GM21723 (cell line): ENCODE measurements around the gene UNC13D.

Source experiments
- ATAC-seq: cut with Tn5 transposase; IDR thresholded peaks from one replicate; pipeline ENCODE4 v1.9.1; 2021; ENCODE audit warnings: mild to moderate bottlenecking, moderate library complexity; ENCODE audit not compliant: unreplicated experiment

UNC13D gene

GRCh38 chr17:75835654-75835987 is 8.6 kb downstream of the UNC13D start:
- ATAC-seq, result no peak

- ATAC-seq, result no peak
These were observed 9.1 kb downstream of the UNC13D start for GRCh38 chr17:75834928-75835653.

- ATAC-seq, result no peak
These were observed 9.8 kb downstream of the UNC13D start for GRCh38 chr17:75834279-75834920.

- no peak for ATAC-seq
These were observed 11.4 kb downstream of the UNC13D start for GRCh38 chr17:75832652-75833400.

GRCh38 chr17:75832164-75832651 is 12.0 kb downstream of the UNC13D start:
- no peak for ATAC-seq

- ATAC-seq, result no peak
These were observed 13.1 kb downstream of the UNC13D start for GRCh38 chr17:75831032-75831571.

GRCh38 chr17:75830164-75831031 is 13.8 kb downstream of the UNC13D start:
- ATAC-seq, result no peak

- no peak for ATAC-seq
These were observed 14.5 kb downstream of the UNC13D start for GRCh38 chr17:75829747-75830146.

GRCh38 chr17:75828741-75829140 is 15.5 kb downstream of the UNC13D start:
- ATAC-seq, result no peak

- peak; percentile 8 for ATAC-seq
These were observed 16.2 kb downstream of the UNC13D start for GRCh38 chr17:75828076-75828400.

GRCh38 chr17:75827308-75828075 is 16.7 kb downstream of the UNC13D start:
- peak; percentile 62 for ATAC-seq

GRCh38 chr17:75826561-75827307 is 17.5 kb downstream of the UNC13D start:
- no peak for ATAC-seq

- ATAC-seq, result no peak
These were observed 18.3 kb downstream of the UNC13D start for GRCh38 chr17:75825748-75826370.

GRCh38 chr17:75825149-75825552 is 19.1 kb downstream of the UNC13D start:
- no peak for ATAC-seq

- ATAC-seq, result no peak
These were observed 19.5 kb downstream of the UNC13D start for GRCh38 chr17:75824666-75825065.

GRCh38 chr17:75824050-75824552 is 20.1 kb downstream of the UNC13D start:
- ATAC-seq, result no peak

GRCh38 chr17:75823257-75824041 is 20.8 kb downstream of the UNC13D start:
- ATAC-seq, result no peak

GRCh38 chr17:75822800-75823166 is 21.4 kb downstream of the UNC13D start:
- no peak for ATAC-seq
